Astrocyte (in vitro differentiated cells and primary cell): Measurements from ENCODE around the gene AQP5.

Source experiments
- CTCF ChIP-seq: IDR thresholded peaks from 2 replicates; pipeline ENCODE4 v1.5.1; 2011; ENCODE audit warnings: low read depth, mild to moderate bottlenecking, inconsistent platforms, low read length, moderate library complexity; ENCODE audit not compliant: insufficient read depth
- EZH2 ChIP-seq: IDR thresholded peaks from 2 replicates; pipeline ENCODE4 v1.6.1; 2012; ENCODE audit warnings: mild to moderate bottlenecking, low read length, inconsistent platforms; ENCODE audit not compliant: insufficient read depth

- TF ChIP-seq CTCF (no peak), EZH2 (no peak)
Observed at GRCh38 chr12:49969651-49970429, 8.2 kb downstream of the AQP5 start.
